ENCODE measurements around the gene DACT2.

DACT2 gene

DNA sequence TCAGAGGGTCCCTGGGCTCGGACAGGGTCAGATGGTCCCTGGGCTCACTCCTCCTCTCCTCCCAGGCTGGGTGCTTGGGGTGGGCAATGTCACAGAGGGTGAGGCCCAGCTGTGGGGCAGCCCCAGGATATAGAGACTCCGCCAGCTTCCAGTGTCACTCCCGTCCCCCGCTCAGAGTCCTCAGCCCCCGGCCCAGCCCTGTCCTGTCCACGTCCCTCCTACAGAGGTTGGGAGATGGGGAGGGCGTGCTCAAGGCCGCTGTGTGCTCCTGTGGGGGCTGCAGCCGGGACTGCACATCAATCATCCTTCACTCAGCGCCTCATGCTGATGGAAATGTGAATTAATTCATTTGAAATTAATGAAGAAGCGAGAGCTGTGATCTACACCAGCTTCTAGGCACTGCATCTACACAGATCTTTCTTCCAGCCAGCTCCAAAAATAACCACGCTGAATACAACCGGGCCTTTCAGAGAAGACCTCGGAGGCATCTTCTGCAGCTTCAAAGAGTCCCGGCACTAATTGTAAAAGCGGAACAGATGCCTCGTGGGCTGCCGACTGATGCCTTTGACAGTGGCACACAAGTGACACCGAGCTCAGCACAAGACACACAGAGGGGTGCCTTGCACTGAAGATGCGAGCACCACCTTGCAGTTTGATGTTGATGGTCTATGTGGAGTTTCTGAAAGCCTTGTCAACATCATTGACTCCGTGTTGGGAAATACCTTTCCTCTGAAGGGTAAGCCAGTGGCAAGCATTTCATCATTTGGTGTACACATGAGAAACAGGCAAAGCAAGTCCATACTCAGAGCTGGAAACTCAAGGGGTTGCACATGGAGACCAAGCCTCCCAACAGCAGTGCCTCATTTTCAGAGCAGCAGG, 39.3 kb downstream of the DACT2 start:
- Histone ChIP-seq H3K4me1 (ENCODE audit: insufficient read depth, low read length) (no peaks in the 10 kb centered on the region), H2AFZ (ENCODE audit: low read depth, low read length) (no peak overlapping the region), H3K27ac (ENCODE audit: low read length) (no peak overlapping the region), H3K4me2 (ENCODE audit: insufficient read depth, low read length) (no peak overlapping the region), H3K36me3 (ENCODE audit: insufficient read depth, low read length) (no peaks in the 10 kb centered on the region), H3K9ac (ENCODE audit: low read depth, low read length) (no peak overlapping the region), H3K4me3 (ENCODE audit: low read depth in 1 of 2, low read length in 2 of 2) (no peak overlapping the region), H4K20me1 (ENCODE audit: insufficient read depth, low read length) (no peaks in the 10 kb centered on the region), H3K9me3 (ENCODE audit: insufficient read depth, low read length, severe bottlenecking) (peaks cover 7% of the 10 kb centered on the region), H3K27me3 (ENCODE audit: insufficient read depth, low read length, poor library complexity) (no peaks in the 10 kb centered on the region), H3K79me2 (ENCODE audit: insufficient read depth, low read length) (no peaks in the 10 kb centered on the region)
- ATAC-seq (ENCODE audit: insufficient read depth, low read depth) (no peak), DNase-seq (no peak)
- TF ChIP-seq EZH2 (IDR thresholded peaks at IDR 0.05; ENCODE audit: borderline replicate concordance, low read depth, low read length, severe bottlenecking): no peak
- TF ChIP-seq, protein P1, sequence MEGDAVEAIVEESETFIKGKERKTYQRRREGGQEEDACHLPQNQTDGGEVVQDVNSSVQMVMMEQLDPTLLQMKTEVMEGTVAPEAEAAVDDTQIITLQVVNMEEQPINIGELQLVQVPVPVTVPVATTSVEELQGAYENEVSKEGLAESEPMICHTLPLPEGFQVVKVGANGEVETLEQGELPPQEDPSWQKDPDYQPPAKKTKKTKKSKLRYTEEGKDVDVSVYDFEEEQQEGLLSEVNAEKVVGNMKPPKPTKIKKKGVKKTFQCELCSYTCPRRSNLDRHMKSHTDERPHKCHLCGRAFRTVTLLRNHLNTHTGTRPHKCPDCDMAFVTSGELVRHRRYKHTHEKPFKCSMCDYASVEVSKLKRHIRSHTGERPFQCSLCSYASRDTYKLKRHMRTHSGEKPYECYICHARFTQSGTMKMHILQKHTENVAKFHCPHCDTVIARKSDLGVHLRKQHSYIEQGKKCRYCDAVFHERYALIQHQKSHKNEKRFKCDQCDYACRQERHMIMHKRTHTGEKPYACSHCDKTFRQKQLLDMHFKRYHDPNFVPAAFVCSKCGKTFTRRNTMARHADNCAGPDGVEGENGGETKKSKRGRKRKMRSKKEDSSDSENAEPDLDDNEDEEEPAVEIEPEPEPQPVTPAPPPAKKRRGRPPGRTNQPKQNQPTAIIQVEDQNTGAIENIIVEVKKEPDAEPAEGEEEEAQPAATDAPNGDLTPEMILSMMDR (IDR thresholded peaks at IDR 0.05; ENCODE audit: borderline replicate concordance, extremely low read depth, low read length, poor library complexity, severe bottlenecking): no peak

DNA sequence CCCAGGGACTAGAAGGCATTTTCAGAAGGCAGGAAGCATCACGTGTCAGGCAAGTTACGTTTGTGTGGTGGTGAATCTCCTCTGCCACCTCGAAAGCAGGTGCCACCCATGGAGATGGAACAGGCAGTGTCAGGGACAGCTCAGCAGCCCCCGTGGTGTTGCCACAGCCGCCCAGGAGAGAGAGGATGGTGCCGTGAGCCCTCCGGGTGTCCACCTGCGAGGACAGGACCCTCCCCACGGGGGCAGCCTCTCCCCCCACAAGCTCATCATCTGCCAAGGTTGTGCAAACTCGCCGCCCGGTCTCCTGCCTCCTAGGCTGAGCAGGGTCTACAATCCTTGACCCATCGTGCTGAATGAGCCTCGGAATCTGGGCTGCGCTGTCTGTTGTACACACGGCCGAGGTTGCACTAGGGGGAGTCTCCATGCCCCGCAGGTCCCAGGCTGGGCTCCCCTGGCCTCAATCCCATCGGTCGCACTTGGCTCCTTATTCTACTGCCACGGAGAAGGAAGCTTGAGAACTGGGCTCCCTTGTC, 40.1 kb downstream of the DACT2 start:
- no peaks in the 10 kb centered on the region for H4K20me1 ChIP-seq (ENCODE audit: insufficient read depth, low read length)
- DNase-seq (no peak), ATAC-seq (ENCODE audit: insufficient read depth, low read depth) (no peak)
- H3K4me2 ChIP-seq (ENCODE audit: insufficient read depth, low read length): no peak overlapping the region
- no peaks in the 10 kb centered on the region for H3K36me3 ChIP-seq (ENCODE audit: insufficient read depth, low read length)
- no peak overlapping the region for H3K4me3 ChIP-seq (ENCODE audit: low read depth in 1 of 2, low read length in 2 of 2)
- no peaks in the 10 kb centered on the region for H3K4me1 ChIP-seq (ENCODE audit: insufficient read depth, low read length)
- H3K27me3 ChIP-seq (ENCODE audit: insufficient read depth, low read length, poor library complexity): no peaks in the 10 kb centered on the region
- TF ChIP-seq, protein P1 (IDR thresholded peaks at IDR 0.05; ENCODE audit: borderline replicate concordance, extremely low read depth, low read length, poor library complexity, severe bottlenecking): no peak
- TF ChIP-seq EZH2 (IDR thresholded peaks at IDR 0.05; ENCODE audit: borderline replicate concordance, low read depth, low read length, severe bottlenecking): no peak
- no peak overlapping the region for H3K9ac ChIP-seq (ENCODE audit: low read depth, low read length)
- peaks cover 6% of the 10 kb centered on the region for H3K9me3 ChIP-seq (ENCODE audit: insufficient read depth, low read length, severe bottlenecking)
- H2AFZ ChIP-seq (ENCODE audit: low read depth, low read length): no peak overlapping the region
- no peaks in the 10 kb centered on the region for H3K79me2 ChIP-seq (ENCODE audit: insufficient read depth, low read length)
- no peak overlapping the region for H3K27ac ChIP-seq (ENCODE audit: low read length)

DNA sequence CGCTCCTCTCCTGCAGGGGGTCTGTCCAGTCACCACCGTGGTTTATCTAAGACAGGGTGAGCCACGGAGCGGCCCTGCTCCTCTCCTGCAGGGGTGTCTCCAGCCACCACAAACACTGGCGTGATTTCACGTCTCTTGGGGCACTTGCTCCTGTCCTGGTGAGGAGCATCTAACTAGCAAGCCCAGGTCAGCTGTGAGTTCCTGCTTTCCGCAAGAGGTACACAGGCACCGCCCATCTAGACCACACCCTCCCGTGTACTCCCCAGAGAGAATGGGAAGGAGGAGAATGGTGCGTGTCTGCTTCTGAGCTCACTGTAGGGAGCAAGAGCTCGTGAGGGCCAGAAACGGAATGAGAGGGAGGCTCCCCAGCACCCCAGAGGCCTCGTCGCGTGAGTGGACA, 40.7 kb downstream of the DACT2 start:
- Histone ChIP-seq H3K27ac (ENCODE audit: low read length) (no peak overlapping the region), H3K9me3 (ENCODE audit: insufficient read depth, low read length, severe bottlenecking) (peaks cover 4% of the 10 kb centered on the region), H3K4me1 (ENCODE audit: insufficient read depth, low read length) (no peaks in the 10 kb centered on the region), H3K27me3 (ENCODE audit: insufficient read depth, low read length, poor library complexity) (no peaks in the 10 kb centered on the region), H3K79me2 (ENCODE audit: insufficient read depth, low read length) (no peaks in the 10 kb centered on the region), H3K4me2 (ENCODE audit: insufficient read depth, low read length) (no peak overlapping the region), H3K36me3 (ENCODE audit: insufficient read depth, low read length) (no peaks in the 10 kb centered on the region), H4K20me1 (ENCODE audit: insufficient read depth, low read length) (no peaks in the 10 kb centered on the region), H3K9ac (ENCODE audit: low read depth, low read length) (no peak overlapping the region), H3K4me3 (ENCODE audit: low read depth in 1 of 2, low read length in 2 of 2) (no peak overlapping the region), H2AFZ (ENCODE audit: low read depth, low read length) (no peak overlapping the region)
- ATAC-seq (ENCODE audit: insufficient read depth, low read depth) (no peak), DNase-seq (no peak)
- no peak for TF ChIP-seq EZH2 (IDR thresholded peaks at IDR 0.05; ENCODE audit: borderline replicate concordance, low read depth, low read length, severe bottlenecking)
- TF ChIP-seq, protein P1 (IDR thresholded peaks at IDR 0.05; ENCODE audit: borderline replicate concordance, extremely low read depth, low read length, poor library complexity, severe bottlenecking): no peak
